Daoy (cell line): ENCODE measurements around the gene KLHL34. TPM values are rescaled to one million over a fixed set of nuclear protein-coding genes. Genes with fewer than 3 reads are reported as not detected.

Experiments used
- DNase-seq: peaks from one replicate; pipeline ENCODE4 v3.0.0-alpha.2; 2015; ENCODE audit warnings: low read depth
- total RNA-seq: library from RNA; depleted of rRNA; stranded (reverse); fragments of >200 nt; shearing (Covaris generic); gene quantifications from 2 replicates; pipeline ENCODE4 v1.2.3, GENCODE V29; 2014; rRNA removed

KLHL34 gene
- total RNA-seq: not detected in 2 replicates

GRCh38 chrX:21658152-21658737 lies at the start of gene KLHL34:
KLHL34 (minus strand) TSS chrX:21658330; CDS start chrX:21657788, 542 bp downstream.
- no peak for DNase-seq

- DNase-seq: no peak
These were observed 47.1 kb upstream of the KLHL34 start for GRCh38 chrX:21705225-21705624.

- DNase-seq: no peak
These were observed 44.6 kb upstream of the KLHL34 start for GRCh38 chrX:21702725-21703124.

- no peak for DNase-seq
These were observed 42.8 kb upstream of the KLHL34 start for GRCh38 chrX:21700967-21701366.

DNA sequence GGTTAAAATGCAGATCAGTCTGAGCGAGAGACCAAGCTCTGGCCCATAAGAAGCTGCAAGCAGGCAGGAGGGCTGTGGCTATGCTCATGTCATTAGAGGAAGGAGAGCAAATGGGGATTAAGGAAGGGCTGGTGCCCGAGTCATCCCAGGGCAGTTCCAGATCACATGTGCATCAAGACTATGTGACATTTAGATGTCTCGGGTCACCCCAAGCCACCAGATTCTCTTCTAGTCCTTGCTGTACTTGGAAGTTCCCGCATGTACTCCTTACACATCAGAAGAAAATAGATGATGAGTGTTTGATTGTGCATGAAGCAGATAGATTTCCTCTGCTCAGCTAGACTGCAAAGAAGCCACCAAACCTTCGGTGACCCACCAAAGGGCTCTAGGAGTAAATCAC lies 42.1 kb upstream of the KLHL34 start:
- no peak for DNase-seq

GRCh38 chrX:21699136-21699535 lies 41.0 kb upstream of the KLHL34 start:
- no peak for DNase-seq

DNA sequence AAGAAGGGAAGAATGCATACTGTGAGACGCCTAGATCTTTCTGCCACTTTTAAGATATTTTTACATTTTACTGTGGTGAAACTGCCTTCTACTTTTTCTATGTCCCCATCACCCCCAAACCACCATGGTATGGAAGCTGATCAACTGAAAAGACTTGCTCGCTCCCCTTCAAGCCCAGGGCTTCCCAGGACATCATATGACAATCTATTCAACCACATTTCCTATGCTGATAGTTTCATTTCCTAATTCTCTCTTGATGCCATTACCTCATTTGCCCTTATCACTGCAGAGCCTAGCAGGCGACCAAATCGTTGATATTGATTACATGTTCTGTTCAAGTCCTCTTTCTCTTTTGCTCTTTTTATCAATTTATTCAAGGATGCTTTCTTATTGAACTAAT lies 40.1 kb upstream of the KLHL34 start:
- DNase-seq: no peak

GRCh38 chrX:21691512-21692018 lies 33.4 kb upstream of the KLHL34 start:
- peak; percentile 18 for DNase-seq

GRCh38 chrX:21683941-21684340 lies 25.8 kb upstream of the KLHL34 start:
- DNase-seq: no peak

DNA sequence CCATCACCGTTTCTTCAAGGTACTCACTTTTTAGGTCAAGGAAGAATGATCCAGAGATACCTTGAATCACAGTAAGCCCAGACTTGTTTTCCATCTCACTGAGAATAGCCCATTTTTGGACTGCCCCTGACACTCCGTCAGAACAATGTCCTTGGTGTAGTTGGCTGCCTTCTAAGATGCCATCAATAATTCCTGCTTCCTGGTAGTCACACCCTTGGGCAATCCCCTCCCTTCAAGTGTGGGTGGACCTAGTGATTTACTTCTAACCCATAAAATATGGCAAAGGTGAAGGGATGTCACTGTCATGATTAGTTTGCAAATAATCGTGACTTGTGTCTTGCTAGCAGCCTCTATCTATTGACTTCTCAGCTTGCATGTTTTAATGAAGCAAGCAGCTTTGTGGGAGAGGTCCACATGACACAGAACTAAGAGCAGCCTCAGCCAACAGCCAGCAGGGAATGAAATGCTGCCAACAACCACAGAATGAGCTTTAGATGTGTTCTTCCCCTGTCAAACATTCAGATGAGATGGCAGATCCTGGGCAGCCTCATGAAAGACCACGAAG lies 20.0 kb upstream of the KLHL34 start:
- DNase-seq: no peak

- DNase-seq: no peak
These were observed 17.8 kb upstream of the KLHL34 start for GRCh38 chrX:21675931-21676330.

GRCh38 chrX:21674430-21675186 lies 16.5 kb upstream of the KLHL34 start:
- no peak for DNase-seq

DNA sequence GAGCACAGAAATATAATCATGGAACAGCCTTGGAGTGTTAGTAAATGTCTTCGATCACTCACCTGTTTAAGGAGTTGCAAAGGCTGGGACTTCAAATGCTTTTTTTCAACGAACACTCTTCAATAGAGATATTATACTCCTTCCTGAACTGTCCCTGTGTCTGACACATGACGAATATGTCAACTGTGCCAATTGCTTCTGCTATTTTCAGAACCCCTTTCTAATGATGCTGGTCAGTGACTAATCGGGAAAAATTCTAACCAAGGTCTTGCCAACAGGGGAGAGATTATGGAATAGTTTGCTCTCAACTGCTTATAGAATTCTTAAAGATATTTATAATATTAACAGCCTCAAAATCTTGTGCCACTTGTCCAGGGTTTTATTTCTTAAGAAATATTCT lies 8.5 kb upstream of the KLHL34 start:
- DNase-seq: peak; percentile 20

DNA sequence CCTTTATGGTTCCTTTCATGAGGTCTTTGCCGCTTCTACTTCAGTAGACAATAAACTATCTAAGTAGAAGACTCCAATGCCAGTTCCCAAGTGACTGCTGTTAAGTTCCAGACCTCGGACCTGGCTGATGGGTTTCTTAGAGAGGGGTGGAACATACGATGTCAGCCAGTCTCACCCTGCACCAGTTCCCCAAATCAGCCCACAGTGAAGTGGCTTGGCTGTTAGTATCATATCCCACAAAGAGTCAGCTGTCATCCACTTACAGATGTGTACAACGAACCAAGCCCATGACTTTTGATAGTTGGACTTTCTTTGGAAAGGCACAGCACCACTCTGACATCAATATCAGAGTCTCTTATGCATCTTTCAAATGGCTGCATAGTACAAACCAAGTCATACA lies 8.1 kb upstream of the KLHL34 start:
- DNase-seq: no peak

- DNase-seq: no peak
These were observed 4.6 kb upstream of the KLHL34 start for GRCh38 chrX:21662761-21663160.

DNA sequence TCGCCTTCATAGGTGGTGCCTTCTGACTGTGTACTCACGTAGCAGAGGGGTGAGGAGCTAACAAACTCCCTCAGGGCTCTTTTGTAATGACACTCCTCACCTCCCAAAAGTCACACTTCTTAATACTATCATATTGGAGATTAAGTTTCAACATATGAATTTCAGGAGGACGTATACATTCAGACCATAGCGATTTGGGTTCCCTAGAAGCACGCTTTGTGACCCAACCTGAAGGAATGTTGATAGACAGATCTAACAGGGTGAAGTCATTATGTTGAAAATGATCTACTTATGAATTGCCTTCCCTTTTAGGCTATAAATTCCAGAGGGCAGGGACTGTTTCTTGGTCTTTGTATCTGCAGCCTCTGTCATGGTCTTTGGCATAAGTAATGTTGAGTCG lies 3.2 kb upstream of the KLHL34 start:
- DNase-seq: no peak

DNA sequence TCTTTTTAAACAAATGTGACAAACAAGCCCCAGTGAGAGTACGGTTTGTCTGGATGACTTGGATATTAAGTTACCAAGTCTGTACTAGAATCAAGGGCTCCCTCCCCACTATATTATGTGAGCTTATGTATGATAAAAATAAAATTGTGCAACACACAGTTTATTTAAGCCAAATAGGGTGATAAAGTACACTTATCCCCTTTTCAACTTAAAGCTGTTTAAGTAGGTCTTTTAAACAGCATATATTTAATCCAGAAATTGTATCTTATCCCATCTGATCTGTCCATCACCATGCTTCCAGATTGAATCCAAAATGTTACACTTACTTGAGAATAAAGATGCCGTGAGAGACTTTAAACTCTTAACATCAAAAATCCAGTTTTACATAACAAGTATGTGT lies 2.0 kb upstream of the KLHL34 start:
- no peak for DNase-seq

DNA sequence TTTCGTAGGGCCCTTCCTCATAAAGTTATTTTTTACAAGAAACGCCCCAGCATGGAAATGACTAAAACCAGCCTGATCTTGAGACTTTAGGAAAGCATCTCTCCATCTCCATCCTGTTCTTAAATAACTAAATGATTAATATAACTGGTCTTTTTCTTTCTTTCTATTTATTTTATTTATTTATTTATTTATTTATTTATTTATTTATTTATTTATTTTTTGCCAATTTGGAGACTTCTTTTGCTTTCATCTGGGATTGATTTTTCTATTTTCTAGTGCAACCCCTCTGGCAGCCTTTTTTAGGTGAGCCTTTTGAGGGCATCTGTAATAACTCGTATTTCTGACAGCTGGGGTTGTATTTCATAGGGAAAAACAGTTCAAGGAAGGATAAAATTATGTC lies 1.2 kb upstream of the KLHL34 start:
- DNase-seq: no peak

DNA sequence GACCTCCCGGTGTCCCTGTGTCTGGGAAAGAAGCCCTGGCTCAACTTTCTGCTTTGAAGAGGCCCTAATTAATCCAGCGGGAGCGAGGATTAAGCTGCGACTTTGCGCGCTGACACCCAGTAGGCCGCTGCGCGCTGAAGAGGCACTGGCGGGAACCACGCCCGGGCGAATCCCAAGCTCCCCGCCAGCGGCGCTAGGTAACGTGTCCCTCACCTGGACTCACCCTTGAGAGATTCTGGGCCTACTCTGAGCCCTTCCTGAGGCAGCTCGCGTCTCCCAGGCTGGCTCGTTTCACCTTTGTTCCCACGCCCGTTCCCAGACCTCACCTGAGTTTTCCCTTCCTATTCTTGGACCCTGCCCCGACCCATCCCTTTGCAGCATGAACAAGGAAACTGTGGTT lies 616 bp upstream of the KLHL34 start:
- no peak for DNase-seq

DNA sequence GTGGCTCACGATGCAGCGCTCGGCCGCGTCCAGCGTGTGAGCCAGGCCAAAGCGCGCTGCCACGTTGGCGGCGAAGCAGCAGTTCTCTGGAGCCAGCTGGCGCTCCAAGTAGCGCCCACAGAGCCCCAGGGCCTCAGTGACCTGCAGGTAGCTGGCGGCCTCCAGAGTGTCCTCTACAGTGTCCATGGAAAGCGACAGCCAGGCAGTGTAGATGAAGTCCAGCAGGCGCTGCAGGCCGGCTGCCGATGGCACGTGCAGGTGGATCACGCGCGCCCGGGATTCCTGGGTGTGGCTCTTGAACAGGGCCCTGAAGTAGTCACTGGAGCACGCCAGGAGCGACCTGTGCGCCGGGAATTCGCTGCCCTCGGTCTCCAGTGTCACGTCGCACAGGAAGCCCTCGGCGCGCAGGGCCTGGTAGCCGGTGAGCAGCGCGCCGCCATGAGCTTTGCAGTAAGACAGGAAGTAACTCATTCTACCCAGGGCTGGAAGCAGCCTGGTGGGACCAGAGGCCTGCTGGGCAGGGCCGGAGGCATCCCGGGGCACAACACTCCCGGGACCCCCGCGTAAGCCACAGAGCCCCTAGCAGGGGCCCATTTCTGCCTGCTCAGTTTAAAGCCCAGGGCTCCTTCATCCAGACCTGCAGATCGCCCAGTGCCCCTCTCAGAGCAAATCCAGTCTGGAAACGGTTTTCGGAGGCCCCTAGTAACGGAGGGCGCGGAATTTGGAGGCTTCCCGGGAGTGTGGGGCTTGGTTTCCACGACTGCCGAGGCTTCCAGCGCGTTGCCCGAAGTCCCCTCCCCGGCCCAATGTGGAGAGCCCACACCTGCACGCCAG lies 595 bp downstream of the KLHL34 start:
- DNase-seq: no peak

- DNase-seq: no peak
These were observed 1.4 kb downstream of the KLHL34 start for GRCh38 chrX:21656587-21657317.
